ENCODE measurements around the gene EXOC6B. TPM values are rescaled to one million over a fixed set of nuclear protein-coding genes. Genes with fewer than 3 reads are reported as not detected.

Gene EXOC6B
- total and polyA plus RNA-seq, 10 of the 15 experiments (the other 5 are each of a cell fraction or from before 2014, with no cell fraction given) = 0.23 to 2.2 (median 1.2) TPM

GRCh38 chr2:72779495-72779894, 46.3 kb downstream of the EXOC6B start:
- H3K4me2 ChIP-seq (ENCODE audit: control insufficient read depth, insufficient read depth) = no peak overlapping the region
- no peak for TF ChIP-seq CHD1 (IDR thresholded peaks at IDR 0.05; ENCODE audit: low read depth, low read length)
- no peak for TF ChIP-seq HSF1 (IDR thresholded peaks at IDR 0.05; ENCODE audit: low read depth, low read length)
- TF ChIP-seq BCL3 (IDR thresholded peaks at IDR 0.05; ENCODE audit: borderline replicate concordance, insufficient read depth, low read depth, low read length, poor library complexity, severe bottlenecking) = no peak
- no peak for TF ChIP-seq SIN3A (IDR thresholded peaks at IDR 0.05; ENCODE audit: low read depth, low read length)
- no peak for TF ChIP-seq MTA2 (IDR thresholded peaks at IDR 0.05; ENCODE audit: low read depth)
- no peak for TF ChIP-seq ZNF622 (IDR thresholded peaks at IDR 0.05)
- TF ChIP-seq IRF5 (IDR thresholded peaks at IDR 0.05; ENCODE audit: borderline replicate concordance) = no peak
- no peak for TF ChIP-seq ETV6 (conservative IDR thresholded peaks at IDR 0.05 in 1 of 2, IDR thresholded peaks at IDR 0.05 in 1 of 2; ENCODE audit: borderline replicate concordance in 1 of 2, low read depth in 1 of 2)
- TF ChIP-seq PRDM15 (CRISPR knock-in tag; IDR thresholded peaks at IDR 0.05) = no peak
- no peak for TF ChIP-seq NKRF (conservative IDR thresholded peaks at IDR 0.05)
- no peak for TF ChIP-seq NFYA (IDR thresholded peaks at IDR 0.05; ENCODE audit: borderline replicate concordance, low read depth, low read length)
- TF ChIP-seq SREBF2 (IDR thresholded peaks at IDR 0.05; ENCODE audit: low read length) = no peak
- TF ChIP-seq SMC3 (IDR thresholded peaks at IDR 0.05; ENCODE audit: borderline replicate concordance, low read length) = no peak

More at GRCh38 chr2:72779495-72779894, 46.3 kb downstream of the EXOC6B start:
- in situ Hi-C loops (cut with MboI) (no loop called here), intact Hi-C loops (cut with micrococcal nuclease; ENCODE audit: unreplicated experiment) (no loop called here)
- ChIA-PET RAD21 (ENCODE audit: unreplicated experiment) (interaction anchor here (1.2 kb wide), 1 partner anchor 10 kb away, joined by 4 read pairs; no protein-coding TSS in a partner anchor), CTCF (interaction anchor here (1.2 to 2.8 kb wide), 5 partner anchors 9 to 398 kb away, joined by 3 to 13 read pairs (median 6); no protein-coding TSS in a partner anchor), SMC1A (ENCODE audit: uncharacterized antibody, unreplicated experiment) (interaction anchor here (1.0 kb wide), 1 partner anchor 33 kb away, joined by 5 read pairs; no protein-coding TSS in a partner anchor), POLR2A (interaction anchor here (1.6 kb wide), 1 partner anchor 85 kb away, joined by 3 read pairs; no protein-coding TSS in a partner anchor)
- Histone ChIP-seq H3K36me3 (ENCODE audit: control insufficient read depth in 2 of 2, insufficient read depth in 2 of 2, low read length in 1 of 2) (no peaks in the 10 kb centered on the region), H3K79me2 (ENCODE audit: control insufficient read depth, insufficient read depth, low read length) (no peaks in the 10 kb centered on the region), H4K20me1 (ENCODE audit: control insufficient read depth, insufficient read depth) (no peaks in the 10 kb centered on the region), H3K9ac (ENCODE audit: control insufficient read depth, insufficient read depth, low read length) (no peak overlapping the region), H3K27ac (ENCODE audit: control insufficient read depth, insufficient read depth) (no peak overlapping the region), H3K9me3 (replicated peaks; ENCODE audit: control insufficient read depth, insufficient read depth, low read length) (no peaks in the 10 kb centered on the region), H3K27me3 (replicated peaks in 1 of 2; ENCODE audit: control insufficient read depth in 2 of 2, insufficient read depth in 2 of 2, low read length in 1 of 2) (no peaks in the 10 kb centered on the region), H3K4me1 (ENCODE audit: control insufficient read depth, insufficient read depth, low read length) (no peaks in the 10 kb centered on the region), H2AFZ (ENCODE audit: control insufficient read depth, low read depth, low read length) (no peak overlapping the region), H3K4me3 (no peak overlapping the region)
- no peak for DNase-seq (ENCODE audit: low read depth, low spot score)
- WGBS (ENCODE audit: insufficient coverage, insufficient replicate concordance, low lambda C conversion rate, missing lambda C conversion rate) = 48% methylated on average over 2 of the region's 2 CpGs
- no peak for ATAC-seq
- no peak for FAIRE-seq
- no TSS peak for BruUV-seq (replicated peaks)

Data from GM12878 (cell line).